H9 (cell line): ENCODE measurements around the gene OR13G1. TPM values are rescaled to one million over a fixed set of nuclear protein-coding genes. Genes with fewer than 3 reads are reported as not detected.
A peak's percentile ranks its signal among the peaks of the same experiment; 100 is the strongest.

ENCODE experiments used
- DNase-seq: peaks from one replicate; pipeline ENCODE4 v3.0.0-alpha.2; 2017
- H2AFZ ChIP-seq: one replicate; pipeline ENCODE4 v1.6.1; 2013; ENCODE audit warnings: mild to moderate bottlenecking, low read length, control low read depth, moderate library complexity
- H2AK5ac ChIP-seq: 2 replicates; pipeline ENCODE4 v1.6.1; 2013; ENCODE audit warnings: low read length, control low read depth, mixed read lengths; ENCODE audit not compliant: insufficient read length
- H2BK120ac ChIP-seq: one replicate; pipeline ENCODE4 v1.6.1; 2013; ENCODE audit warnings: low read depth, mild to moderate bottlenecking, low read length, control low read depth, inconsistent platforms; ENCODE audit not compliant: poor library complexity, severe bottlenecking
- H2BK12ac ChIP-seq: 2 replicates; pipeline ENCODE4 v1.6.1; 2013; ENCODE audit warnings: low read length, control low read depth, mixed read lengths, low read depth; ENCODE audit not compliant: insufficient read length
- H2BK15ac ChIP-seq: 2 replicates; pipeline ENCODE4 v1.6.1; 2013; ENCODE audit warnings: low read depth, low read length, control low read depth
- H2BK20ac ChIP-seq: one replicate; pipeline ENCODE4 v1.6.1; 2013; ENCODE audit warnings: low read depth, mild to moderate bottlenecking, low read length, control low read depth, inconsistent platforms; ENCODE audit not compliant: poor library complexity, severe bottlenecking
- H2BK5ac ChIP-seq: 2 replicates; pipeline ENCODE4 v1.6.1; 2013; ENCODE audit warnings: low read length, control low read depth, mixed read lengths; ENCODE audit not compliant: insufficient read length
- H3K14ac ChIP-seq: 2 replicates; pipeline ENCODE4 v1.6.1; 2013; ENCODE audit warnings: low read length, control low read depth; ENCODE audit not compliant: insufficient read depth
- H3K18ac ChIP-seq: 2 replicates; pipeline ENCODE4 v1.6.1; 2013; ENCODE audit warnings: low read depth, mild to moderate bottlenecking, mixed read lengths, low read length, control low read depth; ENCODE audit not compliant: insufficient read length
- H3K23ac ChIP-seq: 2 replicates; pipeline ENCODE4 v1.6.1; 2013; ENCODE audit warnings: low read length, control low read depth, mixed read lengths, low read depth; ENCODE audit not compliant: insufficient read length
- H3K23me2 ChIP-seq: 2 replicates; pipeline ENCODE4 v1.6.1; 2013; ENCODE audit warnings: low read depth, mild to moderate bottlenecking, mixed read lengths, low read length, control low read depth; ENCODE audit not compliant: insufficient read length, poor library complexity, severe bottlenecking
- H3K27ac ChIP-seq: 2 replicates; pipeline ENCODE4 v1.5.1; 2013; ENCODE audit warnings: low read length, control low read depth, mixed read lengths, low read depth; ENCODE audit not compliant: insufficient read length
- H3K27me3 ChIP-seq: 2 replicates; pipeline ENCODE4 v1.6.1; 2013; ENCODE audit warnings: low read length, control low read depth, inconsistent platforms; ENCODE audit not compliant: insufficient read depth
- H3K4ac ChIP-seq: 2 replicates; pipeline ENCODE4 v1.6.1; 2013; ENCODE audit warnings: low read depth, mild to moderate bottlenecking, control low read depth, inconsistent platforms, low read length, moderate library complexity
- H3K4me1 ChIP-seq: 2 replicates; pipeline ENCODE4 v1.6.1; 2013; ENCODE audit warnings: low read length, control low read depth, inconsistent platforms; ENCODE audit not compliant: insufficient read depth
- H3K4me2 ChIP-seq: 2 replicates; pipeline ENCODE4 v1.6.1; 2013; ENCODE audit warnings: low read length, control low read depth, mixed read lengths; ENCODE audit not compliant: insufficient read length, insufficient read depth
- H3K56ac ChIP-seq: 2 replicates; pipeline ENCODE4 v1.6.1; 2013; ENCODE audit warnings: low read depth, mild to moderate bottlenecking, mixed read lengths, low read length, control low read depth; ENCODE audit not compliant: insufficient read length
- H3K79me1 ChIP-seq: 2 replicates; pipeline ENCODE4 v1.6.1; 2013; ENCODE audit warnings: low read depth, mild to moderate bottlenecking, moderate library complexity, low read length, control low read depth, inconsistent platforms; ENCODE audit not compliant: insufficient read depth, poor library complexity, severe bottlenecking
- H3K79me2 ChIP-seq: 2 replicates; pipeline ENCODE4 v1.6.1; 2013; ENCODE audit warnings: low read length, control low read depth, inconsistent platforms; ENCODE audit not compliant: insufficient read depth
- H3K9ac ChIP-seq: 2 replicates; pipeline ENCODE4 v1.6.1; 2013; ENCODE audit warnings: low read length, control low read depth, mixed read lengths; ENCODE audit not compliant: insufficient read length; ENCODE audit errors: extremely low read depth
- H3K9me3 ChIP-seq: one replicate; pipeline ENCODE4 v1.6.1; 2013; ENCODE audit warnings: low read depth, low read length, inconsistent platforms; ENCODE audit not compliant: control insufficient read depth
- H3T11ph ChIP-seq: one replicate; pipeline ENCODE4 v1.6.1; 2013; ENCODE audit warnings: mild to moderate bottlenecking, low read length, control low read depth, inconsistent platforms
- H4K20me1 ChIP-seq: one replicate; pipeline ENCODE4 v1.6.1; 2013; ENCODE audit not compliant: control insufficient read depth, insufficient read length, insufficient read depth
- H4K5ac ChIP-seq: 2 replicates; pipeline ENCODE4 v1.6.1; 2013; ENCODE audit warnings: low read depth, mild to moderate bottlenecking, mixed read lengths, low read length, control low read depth; ENCODE audit not compliant: insufficient read length
- H4K8ac ChIP-seq: replicated peaks from 2 replicates; pipeline ENCODE4 v1.6.1; 2013; ENCODE audit warnings: low read length, control low read depth, mixed read lengths, low read depth; ENCODE audit not compliant: insufficient read length
- H4K91ac ChIP-seq: 2 replicates; pipeline ENCODE4 v1.6.1; 2013; ENCODE audit warnings: low read depth, mild to moderate bottlenecking, moderate library complexity, mixed read lengths, low read length, control low read depth; ENCODE audit not compliant: insufficient read length
- H3K27ac Mint-ChIP-seq, 3 experiments: 2 replicates in 2 of 3; 3 replicates in 1 of 3; pipeline ENCODE4 v1.8.0; 2020 to 2021; ENCODE audit warnings: mixed read lengths in 3 of 3, mild to moderate bottlenecking in 1 of 3, moderate library complexity in 1 of 3
- H3K27me3 Mint-ChIP-seq: 2 replicates; pipeline ENCODE4 v1.8.0; 2021; ENCODE audit warnings: low read depth, mild to moderate bottlenecking, moderate library complexity, mixed read lengths
- H3K36me3 Mint-ChIP-seq, 3 experiments: 2 replicates in 2 of 3; 3 replicates in 1 of 3; pipeline ENCODE4 v1.8.0; 2020 to 2021; ENCODE audit warnings: low read depth in 3 of 3, mixed read lengths in 3 of 3; ENCODE audit not compliant: insufficient read depth in 1 of 3
- H3K4me1 Mint-ChIP-seq, 2 experiments: 2 replicates each; pipeline ENCODE4 v1.8.0; 2020; ENCODE audit warnings: mixed read lengths in 2 of 2
- H3K4me3 Mint-ChIP-seq, 2 experiments: 2 replicates in 1 of 2; 3 replicates in 1 of 2; pipeline ENCODE4 v1.8.0; 2020 to 2021; ENCODE audit warnings: mild to moderate bottlenecking in 2 of 2, mixed read lengths in 2 of 2, moderate library complexity in 1 of 2
- H3K9me3 Mint-ChIP-seq, 2 experiments: 2 replicates in 1 of 2; 3 replicates in 1 of 2; pipeline ENCODE4 v1.8.0; 2020; ENCODE audit warnings: mild to moderate bottlenecking in 2 of 2, mixed read lengths in 2 of 2, moderate library complexity in 1 of 2
- CTCF ChIP-seq: fragments of 200-600 bp; sonication (generic); conservative IDR thresholded peaks from 3 replicates; pipeline ENCODE4 v1.8.0; 2021; ENCODE audit warnings: antibody characterized with exemption, mild to moderate bottlenecking
- WGBS: extraction: QIAGEN DNeasy Blood & Tissue Kit; methylation state at CpG from one replicate; pipeline ENCODE4 v1.1.7; 2013; ENCODE audit warnings: missing lambda C conversion rate, low lambda C conversion rate, mixed read lengths; ENCODE audit not compliant: insufficient read length; ENCODE audit errors: extremely low coverage; 5-methylcytosine and 5-hydroxymethylcytosine counted together
- total RNA-seq: library from RNA; stranded (reverse); gene quantifications from 2 replicates; pipeline ENCODE4 v1.2.1, GENCODE V29; 2021

Gene OR13G1
- total RNA-seq, 1 experiment from 2014 or later = not detected

- peaks cover 0 to 3% of the 10 kb centered on the region in 2 experiments; a peak in 2 of 5 replicates for H3K9me3 Mint-ChIP-seq
- peaks cover 13 to 23% of the 10 kb centered on the region in 2 experiments for H3K4me1 Mint-ChIP-seq
- no peak overlapping the region for H2BK20ac ChIP-seq
- H3T11ph ChIP-seq = no peak overlapping the region
- peak; percentile 91 for DNase-seq
- H3K79me1 ChIP-seq = no peaks in the 10 kb centered on the region
- no peaks in the 10 kb centered on the region for H3K27me3 ChIP-seq
- no peak overlapping the region for H2BK5ac ChIP-seq
- no peak overlapping the region for H4K8ac ChIP-seq
- TF ChIP-seq CTCF = no peak
- no peak overlapping the region for H3K27ac Mint-ChIP-seq
- H2BK120ac ChIP-seq = no peak overlapping the region
- H3K9me3 ChIP-seq = no peaks in the 10 kb centered on the region
- no peak overlapping the region for H3K4me2 ChIP-seq
- no CpG with 5 or more reads among the region's 55 CpGs for WGBS
- no peak overlapping the region for H2BK12ac ChIP-seq
- H4K5ac ChIP-seq = no peak overlapping the region
- H2AFZ ChIP-seq = no peak overlapping the region
- no peaks in the 10 kb centered on the region; a peak in 2 of 7 replicates for H3K36me3 Mint-ChIP-seq
- H3K4me3 Mint-ChIP-seq = peak overlapping the region in 1 of 2 experiments; percentile 49; a peak in 2 of 5 replicates
- H4K20me1 ChIP-seq = no peaks in the 10 kb centered on the region
- no peak overlapping the region for H3K56ac ChIP-seq
- H2AK5ac ChIP-seq = no peak overlapping the region
- no peak overlapping the region for H3K23ac ChIP-seq
- H2BK15ac ChIP-seq = no peak overlapping the region
- no peaks in the 10 kb centered on the region for H3K23me2 ChIP-seq
- no peak overlapping the region for H3K9ac ChIP-seq
- H3K27me3 Mint-ChIP-seq = peaks cover 42% of the 10 kb centered on the region
- H3K4ac ChIP-seq = no peak overlapping the region
- no peak overlapping the region for H3K27ac ChIP-seq
- no peaks in the 10 kb centered on the region for H3K79me2 ChIP-seq
- no peak overlapping the region for H4K91ac ChIP-seq
- H3K18ac ChIP-seq = no peak overlapping the region
- peak overlapping the region; percentile 79; the same call in 1 of the 2 replicates for H3K14ac ChIP-seq
- peaks cover 5% of the 10 kb centered on the region; the same call in 1 of the 2 replicates for H3K4me1 ChIP-seq
Measured at GRCh38 chr1:247639381-247639981, 40.1 kb downstream of the OR13G1 start.
